GM10266 (cell line): ENCODE results near the gene NMU.
"Not testable (repeated sequence)": the region's sequence is repeated elsewhere in the genome, so short reads cannot be mapped to it uniquely, and the experiment has no call there.

Experiments
- DNase-seq: peaks from one replicate; pipeline ENCODE4 v3.0.0; 2012; ENCODE audit errors: extremely low spot score
- CTCF ChIP-seq: IDR thresholded peaks from 2 replicates; pipeline ENCODE4 v1.5.1; 2012; ENCODE audit warnings: mild to moderate bottlenecking, low read depth; ENCODE audit not compliant: control insufficient read depth, insufficient read depth; ENCODE audit errors: missing control alignments

NMU gene

GRCh38 chr4:55568905-55569504, 67.1 kb downstream of the NMU start:
- no peak for TF ChIP-seq CTCF

GRCh38 chr4:55561889-55562288, 74.2 kb downstream of the NMU start:
- no peak for TF ChIP-seq CTCF
- DNase-seq: peak; percentile 55

More at GRCh38 chr4:55568905-55569504, 67.1 kb downstream of the NMU start:
- no peak for DNase-seq

- TF ChIP-seq CTCF: no peak
- DNase-seq: no peak
Measured at GRCh38 chr4:55560096-55560495, 76.0 kb downstream of the NMU start.

- no peak for DNase-seq
- TF ChIP-seq CTCF: peak; percentile 20
Measured at GRCh38 chr4:55554453-55555030, 81.6 kb downstream of the NMU start.

GRCh38 chr4:55553441-55554201, 82.5 kb downstream of the NMU start:
- TF ChIP-seq CTCF: no peak
- DNase-seq: no peak

- DNase-seq: not testable (repeated sequence)
Measured at GRCh38 chr4:55551964-55552363, 84.1 kb downstream of the NMU start.

- no peak for DNase-seq
- TF ChIP-seq CTCF: no peak
Measured at GRCh38 chr4:55549888-55550287, 86.2 kb downstream of the NMU start.
